Activated gamma-delta T cell treated with anti-CD3 and anti-CD28 coated beads, Interleukin-2, amount 50 U/mL, for 16 hours (primary cell): ENCODE measurements around the gene CMIP.

ENCODE experiments used
- DNase-seq: peaks from one replicate; pipeline ENCODE4 v3.0.0-alpha.2; 2020; ENCODE audit warnings: low read depth

CMIP gene

GRCh38 chr16:81639931-81640680, 195.5 kb downstream of the CMIP start:
- no peak for DNase-seq

- DNase-seq, result no peak
Measured at GRCh38 chr16:81640681-81641070, 196.1 kb downstream of the CMIP start.

GRCh38 chr16:81641395-81642106, 196.9 kb downstream of the CMIP start:
- no peak for DNase-seq

GRCh38 chr16:81642107-81642436, 197.5 kb downstream of the CMIP start:
- no peak for DNase-seq

- no peak for DNase-seq
Measured at GRCh38 chr16:81642943-81643342, 198.3 kb downstream of the CMIP start.

GRCh38 chr16:81645266-81645694, 200.7 kb downstream of the CMIP start:
- no peak for DNase-seq

- no peak for DNase-seq
Measured at GRCh38 chr16:81645925-81646324, 201.3 kb downstream of the CMIP start.

- DNase-seq, result no peak
Measured at GRCh38 chr16:81646561-81646960, 202.0 kb downstream of the CMIP start.

GRCh38 chr16:81647527-81647926, 202.9 kb downstream of the CMIP start:
- no peak for DNase-seq

- DNase-seq, result no peak
Measured at GRCh38 chr16:81649561-81650184, 205.1 kb downstream of the CMIP start.

- no peak for DNase-seq
Measured at GRCh38 chr16:81650281-81650680, 205.7 kb downstream of the CMIP start.

GRCh38 chr16:81650982-81651562, 206.5 kb downstream of the CMIP start:
- no peak for DNase-seq

GRCh38 chr16:81651758-81652718, 207.4 kb downstream of the CMIP start:
- DNase-seq, result no peak

- DNase-seq, result no peak
Measured at GRCh38 chr16:81652798-81653505, 208.3 kb downstream of the CMIP start.

GRCh38 chr16:81654346-81654745, 209.7 kb downstream of the CMIP start:
- DNase-seq, result no peak

- no peak for DNase-seq
Measured at GRCh38 chr16:81655469-81656162, 211.0 kb downstream of the CMIP start.

GRCh38 chr16:81657224-81657623, 212.6 kb downstream of the CMIP start:
- DNase-seq, result no peak

GRCh38 chr16:81657781-81658180, 213.2 kb downstream of the CMIP start:
- no peak for DNase-seq

GRCh38 chr16:81658373-81658772, 213.8 kb downstream of the CMIP start:
- no peak for DNase-seq

- DNase-seq, result no peak
Measured at GRCh38 chr16:81659249-81659648, 214.6 kb downstream of the CMIP start.
